Measurements from ENCODE around the gene RPS2.

- TF ChIP-seq EZH2 (IDR thresholded peaks at IDR 0.05; ENCODE audit: insufficient read depth, poor library complexity, severe bottlenecking) (no peak), EZH2phosphoT487 (IDR thresholded peaks at IDR 0.05; ENCODE audit: insufficient read depth, low read depth) (no peak)
Measured at GRCh38 chr16:1942047-1942809, 22.4 kb downstream of the RPS2 start.

Measured in GM23248 (cell line).